Thyroid gland (tissue), 4 donors: ENCODE measurements around the gene LDLRAD3.

Experiments used
- CTCF ChIP-seq, 6 experiments: fragments of 200-600 bp in 3 of 6; fragments of 450-650 bp in 3 of 6; sonication (generic) in 3 of 6; IDR thresholded peaks; one replicate each; pipeline ENCODE4 v1.5.1; 2016 to 2019; ENCODE audit warnings: antibody characterized with exemption in 6 of 6, mild to moderate bottlenecking in 2 of 6, inconsistent platforms in 1 of 6, moderate library complexity in 1 of 6
- POLR2A ChIP-seq, 2 donors: fragments of 450-650 bp; IDR thresholded peaks; one replicate each; pipeline ENCODE4 v1.6.1; 2017; ENCODE audit warnings: antibody characterized with exemption in 2 of 2, mild to moderate bottlenecking in 2 of 2, moderate library complexity in 1 of 2

- no peak for TF ChIP-seq CTCF (IDR thresholded peaks at IDR 0.05)
- TF ChIP-seq POLR2A (IDR thresholded peaks at IDR 0.05): no peak
Measured at GRCh38 chr11:36261094-36261493, 317.2 kb downstream of the LDLRAD3 start.
